Epithelial cell of esophagus (primary cell): ENCODE measurements around the gene STRADA.
A peak's percentile ranks its signal among the peaks of the same experiment; 100 is the strongest.

ENCODE experiments used
- DNase-seq: peaks from one replicate; pipeline ENCODE4 v3.0.0; 2010; ENCODE audit warnings: low read depth
- H3K4me3 ChIP-seq: 2 replicates; pipeline ENCODE4 v1.5.1; 2011; ENCODE audit warnings: mild to moderate bottlenecking, low read length, control low read depth
- CTCF ChIP-seq: IDR thresholded peaks from 2 replicates; pipeline ENCODE4 v1.5.1; 2011; ENCODE audit warnings: low read depth, mild to moderate bottlenecking, low read length, control low read depth, inconsistent platforms; ENCODE audit not compliant: insufficient read depth; ENCODE audit errors: missing control alignments

The STRADA gene

DNA sequence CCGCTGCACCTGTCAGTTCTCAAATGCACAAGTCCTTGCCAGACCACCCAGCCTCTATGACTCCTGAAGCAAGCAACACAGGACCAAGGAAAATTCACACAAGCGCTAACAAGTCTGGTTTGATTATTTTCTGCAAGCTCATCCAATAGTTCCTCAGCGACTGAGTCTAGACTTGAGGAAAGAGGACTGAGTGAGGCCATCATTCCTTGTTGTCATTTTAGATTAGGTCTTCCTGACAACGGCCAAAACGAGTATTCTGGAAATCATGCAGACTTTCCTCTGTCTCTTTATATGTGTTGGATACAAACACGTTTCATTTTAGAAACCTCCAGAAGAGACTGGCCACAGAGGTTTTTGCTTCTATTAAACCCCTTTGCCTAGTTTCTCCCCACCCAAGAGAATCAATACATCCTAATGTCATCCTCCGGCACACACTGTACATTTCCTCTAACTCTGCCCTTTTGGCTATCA is 31.2 kb upstream of the STRADA start:
- DNase-seq, result peak; percentile 57
- peak overlapping the region; percentile 91 for H3K4me3 ChIP-seq
- TF ChIP-seq CTCF, result no peak

DNA sequence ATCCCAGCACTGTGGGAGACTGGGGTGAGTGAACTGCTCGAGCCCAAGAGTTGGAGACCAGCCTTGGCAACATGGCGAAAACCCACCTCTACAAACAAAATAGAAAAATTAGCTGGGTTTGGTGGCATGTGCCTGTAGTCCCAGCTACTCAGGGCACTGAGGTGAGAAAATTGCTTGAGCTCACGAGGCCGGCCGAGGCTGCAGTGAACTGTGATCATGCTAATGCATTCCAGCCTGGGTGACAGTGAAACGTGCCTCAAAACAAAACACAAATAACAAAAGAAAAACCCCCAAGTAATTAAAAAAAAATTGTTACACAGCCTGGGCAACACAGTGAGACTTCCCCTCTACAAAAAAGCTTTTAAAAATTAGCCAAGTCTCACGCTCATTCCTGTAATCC is 26.8 kb upstream of the STRADA start:
- no peak for DNase-seq
- TF ChIP-seq CTCF, result no peak
- no peak overlapping the region for H3K4me3 ChIP-seq

DNA sequence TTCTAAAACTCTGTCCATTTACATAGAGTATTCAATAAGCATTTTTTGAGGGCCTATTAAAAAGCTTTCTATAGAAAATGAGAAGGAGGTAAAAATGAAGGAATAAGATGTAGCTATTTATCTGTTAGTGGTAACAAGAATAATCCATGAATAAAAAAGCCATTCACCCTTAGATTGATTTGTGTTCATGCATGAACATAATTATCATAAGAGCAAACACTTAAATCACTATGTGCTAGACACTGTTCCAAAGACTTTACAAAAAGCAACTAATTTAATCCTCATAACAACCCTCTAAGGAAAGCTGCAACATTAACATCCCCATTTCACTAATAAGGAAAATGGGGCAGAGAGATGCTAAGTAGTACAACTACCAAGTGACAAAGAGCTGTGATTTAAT is 25.2 kb upstream of the STRADA start:
- no peak for TF ChIP-seq CTCF
- H3K4me3 ChIP-seq, result no peak overlapping the region
- DNase-seq, result no peak

DNA sequence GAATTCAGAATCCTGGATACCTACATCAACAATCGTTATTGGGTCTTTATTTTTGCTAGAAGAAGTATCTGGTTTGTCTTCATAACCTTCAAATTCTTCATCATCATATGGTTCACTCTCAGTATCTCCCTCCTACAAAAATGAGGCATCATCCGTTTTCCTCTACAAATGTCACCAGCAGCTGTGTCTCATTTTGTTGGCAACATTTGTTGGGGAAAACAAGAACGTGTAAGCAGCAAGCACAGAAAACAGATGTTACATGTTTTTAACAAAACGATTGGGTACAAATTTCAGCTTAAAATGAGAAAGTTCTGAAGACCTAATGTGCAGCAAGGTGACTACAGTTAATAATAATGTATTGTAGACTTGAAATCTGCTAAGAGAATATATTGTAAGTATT is 23.1 kb upstream of the STRADA start:
- DNase-seq, result no peak
- no peak overlapping the region for H3K4me3 ChIP-seq
- TF ChIP-seq CTCF, result no peak

DNA sequence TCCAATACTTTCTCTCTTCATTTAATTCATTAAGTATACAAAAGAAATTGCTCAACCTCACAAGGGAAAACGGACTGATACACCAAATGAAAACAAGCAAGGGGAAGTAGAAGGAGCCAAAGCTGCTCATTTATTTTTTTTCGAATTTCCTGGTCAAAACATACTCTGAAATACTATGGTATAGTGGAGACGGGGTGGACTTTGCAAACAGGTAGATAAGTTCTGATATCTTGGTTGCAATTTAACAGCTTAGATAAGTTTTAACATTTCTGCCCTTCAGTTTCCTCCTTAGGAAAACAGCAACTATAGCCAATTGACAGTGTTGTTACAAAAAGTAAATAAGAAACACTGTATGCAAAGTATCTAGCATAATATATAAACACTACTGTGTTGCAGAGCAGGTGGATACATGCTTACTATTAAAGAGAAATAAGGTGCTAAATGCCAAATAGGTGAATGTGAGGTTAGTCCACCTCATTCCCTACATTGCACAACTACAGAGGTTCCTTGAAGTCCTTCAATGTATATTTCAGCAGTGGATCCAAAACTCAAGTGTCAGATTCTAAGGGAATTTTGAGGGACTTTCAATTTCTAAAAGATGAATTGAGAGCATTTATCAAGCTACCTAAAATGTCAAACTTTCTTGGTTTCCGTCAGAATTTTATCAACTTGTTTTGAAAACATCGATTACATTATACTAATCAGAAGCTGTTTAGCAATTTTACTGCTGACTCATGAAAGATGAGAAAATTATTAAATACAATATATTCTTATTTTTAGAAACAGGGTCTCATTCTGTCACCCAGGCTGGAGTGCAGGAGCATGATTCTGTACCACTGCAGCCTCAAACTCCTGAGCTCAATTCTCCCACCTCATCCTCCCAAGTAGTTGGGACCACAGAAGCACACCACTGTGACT is 20.8 kb upstream of the STRADA start:
- H3K4me3 ChIP-seq, result no peak overlapping the region
- TF ChIP-seq CTCF, result no peak
- peak; percentile 37 for DNase-seq

- H3K4me3 ChIP-seq, result no peak overlapping the region
- no peak for TF ChIP-seq CTCF
- DNase-seq, result peak; percentile 25
Observed at GRCh38 chr17:63760771-63761539, 19.4 kb upstream of the STRADA start.
